ENCODE measurements around the gene GMPR.

DNA sequence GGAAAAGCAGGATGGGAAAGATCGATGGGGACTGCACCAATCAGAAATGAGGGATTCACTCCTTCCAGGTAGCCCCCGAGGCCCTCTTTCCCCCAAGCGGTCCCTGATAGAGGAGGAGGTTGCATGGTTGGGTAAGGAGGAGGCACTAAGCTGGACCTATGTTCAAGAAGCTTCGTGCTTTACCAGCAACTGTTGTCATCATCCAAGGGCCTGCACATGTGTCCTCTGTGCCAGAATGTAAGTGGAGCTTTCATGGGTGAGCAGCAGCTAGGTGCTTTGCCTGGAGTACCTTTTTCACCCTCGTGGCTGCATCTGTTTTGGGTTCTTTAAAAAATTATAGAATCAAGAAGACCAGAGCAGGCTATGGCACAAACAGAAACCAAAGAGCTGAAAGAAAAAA, 54.0 kb downstream of the GMPR start:
- TF ChIP-seq, protein P1, sequence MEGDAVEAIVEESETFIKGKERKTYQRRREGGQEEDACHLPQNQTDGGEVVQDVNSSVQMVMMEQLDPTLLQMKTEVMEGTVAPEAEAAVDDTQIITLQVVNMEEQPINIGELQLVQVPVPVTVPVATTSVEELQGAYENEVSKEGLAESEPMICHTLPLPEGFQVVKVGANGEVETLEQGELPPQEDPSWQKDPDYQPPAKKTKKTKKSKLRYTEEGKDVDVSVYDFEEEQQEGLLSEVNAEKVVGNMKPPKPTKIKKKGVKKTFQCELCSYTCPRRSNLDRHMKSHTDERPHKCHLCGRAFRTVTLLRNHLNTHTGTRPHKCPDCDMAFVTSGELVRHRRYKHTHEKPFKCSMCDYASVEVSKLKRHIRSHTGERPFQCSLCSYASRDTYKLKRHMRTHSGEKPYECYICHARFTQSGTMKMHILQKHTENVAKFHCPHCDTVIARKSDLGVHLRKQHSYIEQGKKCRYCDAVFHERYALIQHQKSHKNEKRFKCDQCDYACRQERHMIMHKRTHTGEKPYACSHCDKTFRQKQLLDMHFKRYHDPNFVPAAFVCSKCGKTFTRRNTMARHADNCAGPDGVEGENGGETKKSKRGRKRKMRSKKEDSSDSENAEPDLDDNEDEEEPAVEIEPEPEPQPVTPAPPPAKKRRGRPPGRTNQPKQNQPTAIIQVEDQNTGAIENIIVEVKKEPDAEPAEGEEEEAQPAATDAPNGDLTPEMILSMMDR (IDR thresholded peaks at IDR 0.05) = no peak
- no peak for TF ChIP-seq POLR2AphosphoS5 (IDR thresholded peaks at IDR 0.05; ENCODE audit: insufficient read depth in 1 of 2, low read depth in 1 of 2)
- TF ChIP-seq POLR2A (IDR thresholded peaks at IDR 0.05) = no peak
